H9 (cell line): Measurements from ENCODE around the gene RNF212. TPM values are rescaled to one million over a fixed set of nuclear protein-coding genes. Genes with fewer than 3 reads are reported as not detected.

Source experiments
- DNase-seq: peaks from one replicate; pipeline ENCODE4 v3.0.0-alpha.2; 2017
- H2AFZ ChIP-seq: one replicate; pipeline ENCODE4 v1.6.1; 2013; ENCODE audit warnings: mild to moderate bottlenecking, low read length, control low read depth, moderate library complexity
- H2AK5ac ChIP-seq: 2 replicates; pipeline ENCODE4 v1.6.1; 2013; ENCODE audit warnings: low read length, control low read depth, mixed read lengths; ENCODE audit not compliant: insufficient read length
- H2BK120ac ChIP-seq: one replicate; pipeline ENCODE4 v1.6.1; 2013; ENCODE audit warnings: low read depth, mild to moderate bottlenecking, low read length, control low read depth, inconsistent platforms; ENCODE audit not compliant: poor library complexity, severe bottlenecking
- H2BK12ac ChIP-seq: 2 replicates; pipeline ENCODE4 v1.6.1; 2013; ENCODE audit warnings: low read length, control low read depth, mixed read lengths, low read depth; ENCODE audit not compliant: insufficient read length
- H2BK15ac ChIP-seq: 2 replicates; pipeline ENCODE4 v1.6.1; 2013; ENCODE audit warnings: low read depth, low read length, control low read depth
- H2BK20ac ChIP-seq: one replicate; pipeline ENCODE4 v1.6.1; 2013; ENCODE audit warnings: low read depth, mild to moderate bottlenecking, low read length, control low read depth, inconsistent platforms; ENCODE audit not compliant: poor library complexity, severe bottlenecking
- H2BK5ac ChIP-seq: 2 replicates; pipeline ENCODE4 v1.6.1; 2013; ENCODE audit warnings: low read length, control low read depth, mixed read lengths; ENCODE audit not compliant: insufficient read length
- H3K14ac ChIP-seq: 2 replicates; pipeline ENCODE4 v1.6.1; 2013; ENCODE audit warnings: low read length, control low read depth; ENCODE audit not compliant: insufficient read depth
- H3K18ac ChIP-seq: 2 replicates; pipeline ENCODE4 v1.6.1; 2013; ENCODE audit warnings: low read depth, mild to moderate bottlenecking, mixed read lengths, low read length, control low read depth; ENCODE audit not compliant: insufficient read length
- H3K23ac ChIP-seq: 2 replicates; pipeline ENCODE4 v1.6.1; 2013; ENCODE audit warnings: low read length, control low read depth, mixed read lengths, low read depth; ENCODE audit not compliant: insufficient read length
- H3K23me2 ChIP-seq: 2 replicates; pipeline ENCODE4 v1.6.1; 2013; ENCODE audit warnings: low read depth, mild to moderate bottlenecking, mixed read lengths, low read length, control low read depth; ENCODE audit not compliant: insufficient read length, poor library complexity, severe bottlenecking
- H3K27ac ChIP-seq: 2 replicates; pipeline ENCODE4 v1.5.1; 2013; ENCODE audit warnings: low read length, control low read depth, mixed read lengths, low read depth; ENCODE audit not compliant: insufficient read length
- H3K27me3 ChIP-seq: 2 replicates; pipeline ENCODE4 v1.6.1; 2013; ENCODE audit warnings: low read length, control low read depth, inconsistent platforms; ENCODE audit not compliant: insufficient read depth
- H3K4ac ChIP-seq: 2 replicates; pipeline ENCODE4 v1.6.1; 2013; ENCODE audit warnings: low read depth, mild to moderate bottlenecking, control low read depth, inconsistent platforms, low read length, moderate library complexity
- H3K4me1 ChIP-seq: 2 replicates; pipeline ENCODE4 v1.6.1; 2013; ENCODE audit warnings: low read length, control low read depth, inconsistent platforms; ENCODE audit not compliant: insufficient read depth
- H3K4me2 ChIP-seq: 2 replicates; pipeline ENCODE4 v1.6.1; 2013; ENCODE audit warnings: low read length, control low read depth, mixed read lengths; ENCODE audit not compliant: insufficient read length, insufficient read depth
- H3K56ac ChIP-seq: 2 replicates; pipeline ENCODE4 v1.6.1; 2013; ENCODE audit warnings: low read depth, mild to moderate bottlenecking, mixed read lengths, low read length, control low read depth; ENCODE audit not compliant: insufficient read length
- H3K79me1 ChIP-seq: 2 replicates; pipeline ENCODE4 v1.6.1; 2013; ENCODE audit warnings: low read depth, mild to moderate bottlenecking, moderate library complexity, low read length, control low read depth, inconsistent platforms; ENCODE audit not compliant: insufficient read depth, poor library complexity, severe bottlenecking
- H3K79me2 ChIP-seq: 2 replicates; pipeline ENCODE4 v1.6.1; 2013; ENCODE audit warnings: low read length, control low read depth, inconsistent platforms; ENCODE audit not compliant: insufficient read depth
- H3K9ac ChIP-seq: 2 replicates; pipeline ENCODE4 v1.6.1; 2013; ENCODE audit warnings: low read length, control low read depth, mixed read lengths; ENCODE audit not compliant: insufficient read length; ENCODE audit errors: extremely low read depth
- H3K9me3 ChIP-seq: one replicate; pipeline ENCODE4 v1.6.1; 2013; ENCODE audit warnings: low read depth, low read length, inconsistent platforms; ENCODE audit not compliant: control insufficient read depth
- H3T11ph ChIP-seq: one replicate; pipeline ENCODE4 v1.6.1; 2013; ENCODE audit warnings: mild to moderate bottlenecking, low read length, control low read depth, inconsistent platforms
- H4K20me1 ChIP-seq: one replicate; pipeline ENCODE4 v1.6.1; 2013; ENCODE audit not compliant: control insufficient read depth, insufficient read length, insufficient read depth
- H4K5ac ChIP-seq: 2 replicates; pipeline ENCODE4 v1.6.1; 2013; ENCODE audit warnings: low read depth, mild to moderate bottlenecking, mixed read lengths, low read length, control low read depth; ENCODE audit not compliant: insufficient read length
- H4K8ac ChIP-seq: replicated peaks from 2 replicates; pipeline ENCODE4 v1.6.1; 2013; ENCODE audit warnings: low read length, control low read depth, mixed read lengths, low read depth; ENCODE audit not compliant: insufficient read length
- H4K91ac ChIP-seq: 2 replicates; pipeline ENCODE4 v1.6.1; 2013; ENCODE audit warnings: low read depth, mild to moderate bottlenecking, moderate library complexity, mixed read lengths, low read length, control low read depth; ENCODE audit not compliant: insufficient read length
- H3K27ac Mint-ChIP-seq, 3 experiments: 2 replicates in 2 of 3; 3 replicates in 1 of 3; pipeline ENCODE4 v1.8.0; 2020 to 2021; ENCODE audit warnings: mixed read lengths in 3 of 3, mild to moderate bottlenecking in 1 of 3, moderate library complexity in 1 of 3
- H3K27me3 Mint-ChIP-seq: 2 replicates; pipeline ENCODE4 v1.8.0; 2021; ENCODE audit warnings: low read depth, mild to moderate bottlenecking, moderate library complexity, mixed read lengths
- H3K36me3 Mint-ChIP-seq, 3 experiments: 2 replicates in 2 of 3; 3 replicates in 1 of 3; pipeline ENCODE4 v1.8.0; 2020 to 2021; ENCODE audit warnings: low read depth in 3 of 3, mixed read lengths in 3 of 3; ENCODE audit not compliant: insufficient read depth in 1 of 3
- H3K4me1 Mint-ChIP-seq, 2 experiments: 2 replicates each; pipeline ENCODE4 v1.8.0; 2020; ENCODE audit warnings: mixed read lengths in 2 of 2
- H3K4me3 Mint-ChIP-seq, 2 experiments: 2 replicates in 1 of 2; 3 replicates in 1 of 2; pipeline ENCODE4 v1.8.0; 2020 to 2021; ENCODE audit warnings: mild to moderate bottlenecking in 2 of 2, mixed read lengths in 2 of 2, moderate library complexity in 1 of 2
- H3K9me3 Mint-ChIP-seq, 2 experiments: 2 replicates in 1 of 2; 3 replicates in 1 of 2; pipeline ENCODE4 v1.8.0; 2020; ENCODE audit warnings: mild to moderate bottlenecking in 2 of 2, mixed read lengths in 2 of 2, moderate library complexity in 1 of 2
- CTCF ChIP-seq: fragments of 200-600 bp; sonication (generic); conservative IDR thresholded peaks from 3 replicates; pipeline ENCODE4 v1.8.0; 2021; ENCODE audit warnings: antibody characterized with exemption, mild to moderate bottlenecking
- WGBS: extraction: QIAGEN DNeasy Blood & Tissue Kit; methylation state at CpG from one replicate; pipeline ENCODE4 v1.1.7; 2013; ENCODE audit warnings: missing lambda C conversion rate, low lambda C conversion rate, mixed read lengths; ENCODE audit not compliant: insufficient read length; ENCODE audit errors: extremely low coverage; 5-methylcytosine and 5-hydroxymethylcytosine counted together
- total RNA-seq: library from RNA; stranded (reverse); gene quantifications from 2 replicates; pipeline ENCODE4 v1.2.1, GENCODE V29; 2021

The RNF212 gene
- total RNA-seq, 1 experiment from 2014 or later, result 3.0 TPM

- Histone ChIP-seq H3K79me2 (no peaks in the 10 kb centered on the region), H2BK20ac (no peak overlapping the region), H3K9me3 (no peaks in the 10 kb centered on the region), H3K4ac (no peak overlapping the region), H3K4me1 (no peaks in the 10 kb centered on the region; the same call in 1 of the 2 replicates), H4K91ac (no peak overlapping the region), H4K5ac (no peak overlapping the region), H4K8ac (no peak overlapping the region), H2AFZ (no peak overlapping the region), H3K27ac (no peak overlapping the region), H3K18ac (no peak overlapping the region), H3K4me2 (no peak overlapping the region), H3K23me2 (peaks cover 4% of the 10 kb centered on the region), H3K27me3 (no peaks in the 10 kb centered on the region; the same call in 1 of the 2 replicates), H3T11ph (no peak overlapping the region), H4K20me1 (no peaks in the 10 kb centered on the region), H3K23ac (no peak overlapping the region), H2BK15ac (no peak overlapping the region), H3K56ac (no peak overlapping the region), H3K9ac (no peak overlapping the region), H2BK12ac (no peak overlapping the region), H3K79me1 (no peaks in the 10 kb centered on the region), H2AK5ac (no peak overlapping the region), H3K14ac (0 out of 2 replicates have a peak overlapping the region, but pooled peaks have one; percentile 5), H2BK120ac (no peak overlapping the region), H2BK5ac (no peak overlapping the region)
- H3K27ac Mint-ChIP-seq, result peak overlapping the region in 1 of 3 experiments; percentile 41; a peak in 2 of 7 replicates
- H3K27me3 Mint-ChIP-seq, result peaks cover 14% of the 10 kb centered on the region
- H3K36me3 Mint-ChIP-seq, result no peaks in the 10 kb centered on the region
- H3K9me3 Mint-ChIP-seq, result no peaks in the 10 kb centered on the region; a peak in 2 of 5 replicates
- H3K4me3 Mint-ChIP-seq, result peak overlapping the region in 1 of 2 experiments; percentile 38; a peak in 2 of 5 replicates
- WGBS, result no CpG with 5 or more reads among the region's 36 CpGs
- no peak for DNase-seq
- peaks cover 6 to 24% of the 10 kb centered on the region in 2 experiments for H3K4me1 Mint-ChIP-seq
- TF ChIP-seq CTCF, result no peak
These were observed 72.0 kb downstream of the RNF212 start for GRCh38 chr4:1041147-1041935.
